CD4-positive, alpha-beta T cell treated with Interleukin-10 for 1 hour (primary cell): Measurements from ENCODE around the gene THAP5.

Source experiments
- DNase-seq: peaks from one replicate; pipeline ENCODE4 v3.0.0-alpha.2; 2020

THAP5 gene

DNA sequence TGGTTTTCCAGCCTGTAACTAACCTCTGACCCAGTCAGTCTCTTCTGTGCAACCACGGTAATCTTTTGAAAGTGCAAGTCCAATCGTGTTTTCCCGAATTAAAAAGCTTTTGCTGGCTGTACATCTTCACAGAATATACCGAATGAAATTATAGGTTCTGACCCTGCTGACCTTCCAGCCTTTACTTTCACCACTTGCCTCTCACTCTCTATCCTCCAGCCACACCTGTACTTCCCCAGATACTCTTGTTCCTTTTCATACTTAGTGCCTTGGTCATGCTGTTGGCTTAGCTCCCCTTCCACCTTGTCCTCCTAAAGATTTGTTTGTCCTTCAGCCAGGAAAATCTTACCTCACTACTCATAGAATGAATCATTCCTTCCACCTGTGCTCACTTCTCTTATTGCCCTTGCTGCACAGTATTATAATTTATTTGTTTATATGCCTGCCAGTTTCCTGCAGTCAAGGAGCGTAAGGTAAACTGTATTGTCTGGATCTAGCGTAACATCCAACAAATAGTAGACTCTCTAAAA is 41.3 kb downstream of the THAP5 start:
- no peak for DNase-seq

DNA sequence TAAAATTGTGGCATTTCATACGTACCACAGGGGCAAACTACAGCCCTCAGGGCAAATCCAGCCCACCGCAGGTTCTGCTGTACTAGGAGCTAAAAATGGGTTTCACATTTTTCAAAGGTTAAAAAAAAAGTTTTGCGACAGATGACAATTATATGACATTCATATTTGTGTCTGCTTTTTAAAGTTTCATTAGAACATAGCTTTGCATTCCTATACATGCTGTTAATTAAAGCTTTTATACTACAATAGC is 42.8 kb downstream of the THAP5 start:
- DNase-seq, result no peak

DNA sequence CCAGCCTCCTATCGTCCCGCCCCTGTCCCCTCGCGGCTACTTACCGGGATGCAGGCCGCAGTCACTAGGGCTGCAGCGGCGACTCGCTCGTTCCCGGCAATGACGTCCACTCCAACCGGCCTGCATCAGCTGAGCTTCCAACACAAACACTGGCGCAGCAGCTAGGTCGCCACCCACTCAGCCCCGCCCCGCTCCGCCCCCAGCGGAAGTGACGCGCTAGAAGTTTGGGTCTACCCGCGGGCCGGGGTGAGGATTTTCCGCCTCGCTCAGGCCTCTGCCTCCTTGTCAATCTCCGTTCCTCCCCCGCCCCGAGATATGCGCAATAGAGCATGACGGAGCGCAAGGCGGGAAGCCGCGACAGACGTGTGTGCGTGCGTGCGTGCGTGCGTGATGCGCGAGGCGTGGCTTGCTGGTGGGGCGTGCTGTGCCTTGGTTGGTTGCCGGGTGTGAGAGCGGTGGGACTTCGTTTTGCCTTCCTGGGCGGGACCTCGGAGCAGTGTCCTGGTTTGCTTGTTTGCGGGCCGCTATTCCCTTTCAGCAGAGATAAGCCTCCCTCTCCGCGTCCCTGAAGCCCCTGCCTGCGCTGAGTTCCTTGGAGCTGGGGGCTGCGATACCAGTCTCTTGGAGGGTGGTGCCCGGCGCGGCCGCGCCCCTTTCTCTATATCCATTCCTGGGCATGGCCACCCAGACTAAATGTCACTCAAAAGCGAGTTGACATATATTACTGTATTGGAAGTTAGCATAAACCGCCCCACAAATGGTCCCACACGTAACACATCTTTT is 43.3 kb downstream of the THAP5 start, which contains the start of gene PNPLA8:
Gene PNPLA8, minus strand, starts transcription at position 151 of the 783 bp plus-strand sequence. CDS start 10,644 bp downstream, outside the sequence.
- DNase-seq, result peak; percentile 100

DNA sequence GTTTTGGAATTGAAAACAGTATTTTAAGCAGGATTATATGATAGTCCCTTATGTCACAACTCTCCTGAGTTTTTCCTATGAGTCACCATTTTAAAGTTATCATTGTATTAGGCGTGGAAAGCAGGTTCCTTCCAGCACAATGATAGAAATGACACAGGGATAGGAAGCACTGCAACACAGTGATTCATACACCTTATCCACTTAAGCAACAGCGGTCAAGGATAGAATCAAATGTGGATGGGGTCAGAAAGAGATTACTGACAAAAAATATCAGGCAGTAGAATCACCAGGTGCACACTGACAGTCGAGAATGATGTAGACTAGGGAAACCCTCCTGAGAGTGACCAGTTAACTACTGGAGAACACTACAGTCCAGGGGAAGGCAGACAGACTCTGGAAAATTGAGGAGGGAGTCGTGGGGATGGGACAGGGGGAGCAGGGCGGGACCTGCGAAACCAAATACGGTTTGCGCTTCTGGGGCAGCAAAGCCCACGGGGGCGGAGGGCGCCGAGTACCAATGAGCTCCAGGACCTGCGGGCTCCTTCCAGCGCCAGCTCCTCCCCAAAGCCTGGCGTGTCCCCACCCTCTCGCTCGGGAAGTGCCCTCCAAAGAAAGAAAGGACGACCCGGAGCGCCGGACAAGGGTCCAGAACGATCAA is 44.0 kb downstream of the THAP5 start:
- no peak for DNase-seq

DNA sequence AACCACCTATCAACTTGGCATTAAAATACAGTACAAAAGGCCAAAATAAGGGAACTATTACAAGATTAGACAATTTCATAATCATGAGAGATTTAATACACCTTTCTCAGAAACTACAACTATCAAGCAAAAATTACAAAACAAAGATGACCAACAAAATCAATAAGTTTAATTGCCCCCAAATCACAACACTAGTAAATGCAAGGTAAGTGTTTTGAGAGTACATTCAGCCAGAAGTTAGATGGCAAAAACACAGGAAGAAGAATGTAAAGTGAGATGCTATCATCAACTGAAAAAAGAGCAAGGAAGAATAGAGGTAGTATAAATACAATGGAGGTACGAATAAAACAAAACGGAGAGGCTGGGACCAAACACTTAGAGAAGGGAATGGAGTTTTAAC is 46.7 kb downstream of the THAP5 start:
- DNase-seq, result no peak

DNA sequence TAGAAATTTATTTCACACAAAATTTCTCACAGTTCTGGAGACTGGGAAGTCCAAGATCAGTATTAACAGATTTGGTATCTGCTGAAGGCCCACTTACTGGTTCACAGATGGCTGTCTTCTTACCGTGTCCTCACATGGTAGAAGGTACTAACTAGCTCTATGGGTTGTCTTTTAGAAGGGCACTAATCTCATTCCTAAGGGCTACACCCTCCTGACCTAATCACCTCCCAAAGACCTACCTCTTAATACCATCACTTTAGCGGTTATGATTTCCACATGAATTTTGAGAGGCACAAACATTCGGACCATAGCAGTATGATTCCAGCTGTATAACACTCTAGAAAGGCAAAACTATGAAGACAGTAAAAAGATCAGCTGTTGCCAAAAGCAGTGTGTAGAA is 51.6 kb downstream of the THAP5 start:
- no peak for DNase-seq

DNA sequence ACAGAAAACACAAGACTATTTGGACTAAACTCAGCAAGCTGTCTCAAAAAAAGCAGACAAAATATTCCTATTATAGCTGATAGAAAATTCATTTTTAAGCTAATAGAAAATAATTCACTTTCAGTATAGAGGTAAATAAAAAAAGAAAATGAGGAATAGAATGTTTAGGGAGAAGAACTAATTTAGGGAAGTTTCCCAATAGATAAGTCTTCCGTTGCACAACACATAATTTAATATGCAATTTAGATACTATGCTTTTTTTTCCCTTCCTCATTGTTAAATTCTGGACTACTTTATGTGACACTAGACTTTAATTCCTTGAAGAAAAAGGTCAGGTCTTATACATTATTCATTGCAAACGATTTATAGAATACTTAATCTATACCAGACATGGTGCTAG is 53.9 kb downstream of the THAP5 start:
- no peak for DNase-seq

DNA sequence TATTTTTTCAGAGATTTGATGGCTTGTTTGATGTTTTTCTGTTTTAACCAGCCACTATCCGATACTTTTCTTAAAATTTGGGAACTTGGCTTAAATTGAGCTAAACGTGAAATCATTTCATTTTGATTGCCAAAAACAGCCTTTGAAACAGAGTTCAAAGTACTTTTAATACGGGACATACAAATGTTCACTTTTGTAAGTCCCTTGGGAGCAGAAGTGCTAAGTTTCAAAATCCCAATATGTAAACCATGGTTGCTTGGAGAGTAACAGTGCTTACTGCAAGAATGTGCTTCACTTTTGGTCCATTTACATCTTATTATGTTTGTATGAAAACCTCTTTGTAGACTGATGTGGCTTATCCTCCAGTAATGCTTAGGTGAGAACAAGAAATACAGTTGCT is 54.5 kb downstream of the THAP5 start:
- no peak for DNase-seq
